CD14-positive monocyte (primary cell): ENCODE measurements around the gene HINFP. TPM values are rescaled to one million over a fixed set of nuclear protein-coding genes. Genes with fewer than 3 reads are reported as not detected.

Experiments
- DNase-seq, 3 donors: peaks; one replicate each; pipeline ENCODE4 v3.0.0-alpha.2; 2011 to 2022
- H2AFZ ChIP-seq: 2 replicates; pipeline ENCODE4 v1.6.0; 2012; ENCODE audit warnings: mild to moderate bottlenecking, low read depth, low read length, inconsistent platforms; ENCODE audit not compliant: insufficient read depth, poor library complexity, severe bottlenecking
- H3K27ac ChIP-seq, 2 donors: 1 replicate in 1 of 2; 2 replicates in 1 of 2; pipeline ENCODE4 v1.5.1; 2012 to 2013; ENCODE audit warnings: low read length in 2 of 2, control low read depth in 1 of 2, inconsistent platforms in 1 of 2, low read depth in 1 of 2, mild to moderate bottlenecking in 1 of 2
- H3K27me3 ChIP-seq, 2 donors: one replicate each; pipeline versions ENCODE4 v1.6.0 to v1.6.1; 2011 to 2013; ENCODE audit warnings: low read length in 2 of 2; ENCODE audit not compliant: control insufficient read depth in 2 of 2, insufficient read depth in 2 of 2
- H3K36me3 ChIP-seq, 2 donors: replicated peaks in 1 of 2; 1 replicate in 1 of 2; 2 replicates in 1 of 2; pipeline versions ENCODE4 v1.5.1 to v1.6.1; 2012 to 2013; ENCODE audit warnings: low read length in 2 of 2, control low read depth in 1 of 2, inconsistent platforms in 1 of 2, mild to moderate bottlenecking in 1 of 2; ENCODE audit not compliant: insufficient read depth in 2 of 2, control insufficient read depth in 1 of 2
- H3K4me1 ChIP-seq, 2 donors: 1 replicate in 1 of 2; 2 replicates in 1 of 2; pipeline versions ENCODE4 v1.5.1 to v1.6.1; 2012 to 2013; ENCODE audit warnings: low read length in 2 of 2, control low read depth in 1 of 2, inconsistent platforms in 1 of 2, mild to moderate bottlenecking in 1 of 2, moderate library complexity in 1 of 2; ENCODE audit not compliant: insufficient read depth in 2 of 2, control insufficient read depth in 1 of 2
- H3K4me2 ChIP-seq: replicated peaks from 2 replicates; pipeline ENCODE3; 2012; ENCODE audit warnings: low read length, moderate library complexity, mild to moderate bottlenecking; ENCODE audit not compliant: poor library complexity, severe bottlenecking; ENCODE audit errors: extremely low read depth
- H3K4me3 ChIP-seq, 3 experiments: fragments of 200-600 bp in 1 of 3; sonication (generic) in 1 of 3; replicated peaks in 1 of 3; 1 replicate in 2 of 3; 2 replicates in 1 of 3; pipeline ENCODE4 v1.5.1; 2011 to 2013; ENCODE audit warnings: low read length in 3 of 3, mild to moderate bottlenecking in 3 of 3, control low read depth in 2 of 3, low read depth in 2 of 3, inconsistent platforms in 1 of 3, moderate library complexity in 1 of 3
- H3K79me2 ChIP-seq: 2 replicates; pipeline ENCODE4 v1.6.0; 2012; ENCODE audit warnings: mild to moderate bottlenecking, control low read depth, inconsistent platforms, low read length, moderate library complexity; ENCODE audit not compliant: insufficient read depth
- H3K9ac ChIP-seq: 2 replicates; pipeline ENCODE4 v1.6.0; 2017; ENCODE audit warnings: low read length, mild to moderate bottlenecking; ENCODE audit not compliant: insufficient read depth, poor library complexity, severe bottlenecking
- H3K9me3 ChIP-seq, 2 donors: replicated peaks in 1 of 2; 1 replicate in 1 of 2; 2 replicates in 1 of 2; pipeline versions ENCODE4 v1.5.1 to v1.6.1; 2012 to 2013; ENCODE audit warnings: low read length in 2 of 2, control low read depth in 1 of 2; ENCODE audit not compliant: control insufficient read depth in 1 of 2, insufficient read depth in 1 of 2
- H4K20me1 ChIP-seq: 2 replicates; pipeline ENCODE4 v1.6.0; 2012; ENCODE audit warnings: mild to moderate bottlenecking, low read length, control low read depth, moderate library complexity; ENCODE audit not compliant: insufficient read depth
- H3K27ac Mint-ChIP-seq, 7 donors: one replicate each; pipeline ENCODE4 v1.8.0; 2020; ENCODE audit warnings: mild to moderate bottlenecking in 7 of 7, mixed read lengths in 7 of 7, moderate library complexity in 6 of 7, inconsistent platforms in 2 of 7
- H3K27me3 Mint-ChIP-seq, 3 donors: one replicate each; pipeline ENCODE4 v1.8.0; 2021 to 2022; ENCODE audit warnings: low read depth in 3 of 3, mild to moderate bottlenecking in 3 of 3, mixed read lengths in 3 of 3, moderate library complexity in 3 of 3, inconsistent platforms in 1 of 3
- H3K36me3 Mint-ChIP-seq, 2 donors: one replicate each; pipeline ENCODE4 v1.8.0; 2020; ENCODE audit warnings: mixed read lengths in 2 of 2, inconsistent platforms in 1 of 2, mild to moderate bottlenecking in 1 of 2
- H3K4me1 Mint-ChIP-seq: one replicate; pipeline ENCODE4 v1.8.0; 2020; ENCODE audit warnings: mild to moderate bottlenecking, mixed read lengths
- H3K4me3 Mint-ChIP-seq, 2 donors: one replicate each; pipeline ENCODE4 v1.8.0; 2020; ENCODE audit warnings: mild to moderate bottlenecking in 2 of 2, mixed read lengths in 2 of 2, moderate library complexity in 1 of 2
- H3K9me3 Mint-ChIP-seq, 7 donors: one replicate each; pipeline ENCODE4 v1.8.0; 2020 to 2022; ENCODE audit warnings: mixed read lengths in 7 of 7, mild to moderate bottlenecking in 6 of 7, moderate library complexity in 6 of 7, inconsistent platforms in 2 of 7
- WGBS: methylation state at CpG from one replicate; pipeline ENCODE4 v1.1.5; 2013; ENCODE audit warnings: missing lambda C conversion rate; ENCODE audit not compliant: insufficient coverage; 5-methylcytosine and 5-hydroxymethylcytosine counted together
- intact Hi-C, 2 donors: fragments of 100-400 bp; cut with micrococcal nuclease; formaldehyde crosslinking; loops; one replicate each; pipeline versions ENCODE4 v1.15.0 to v1.15.1; 2023
- polyA plus RNA-seq, 3 donors: library from polyadenylated mRNA; depleted of rRNA in 1 of 3; unstranded in 2 of 3; stranded (reverse) in 1 of 3; fragments of 300-500 nt in 2 of 3; fragments of >200 nt in 1 of 3; fragmentation: Illumina TruSeq in 2 of 3; gene quantifications; 1 replicate in 2 of 3; 2 replicates in 1 of 3; pipeline ENCODE4 v1.2.3, GENCODE V29; 2012 to 2021
- TF ChIP-seq, protein P1 (sequence below): fragments of 200-600 bp; IDR thresholded peaks from one replicate; pipeline ENCODE4 v1.8.0; 2022; ENCODE audit warnings: antibody characterized with exemption, mild to moderate bottlenecking

The HINFP gene
- polyA plus RNA-seq, 3 donors: 8.0 to 43.0 (median 8.6) TPM

GRCh38 chr11:119099711-119100110, 21.7 kb upstream of the HINFP start:
- no peak overlapping the region for H3K4me3 Mint-ChIP-seq
- no peaks in the 10 kb centered on the region for H3K27me3 ChIP-seq
- intact Hi-C loops: loop anchor here (2.0 to 10.0 kb wide), 4 partner anchors 15 to 95 kb away; partner anchors contain the start of genes VPS11 (in 2 of the 2), HMBS (in 1 of the 2), RPS25 (in 1 of the 2) and TRAPPC4 (in 1 of the 2)

GRCh38 chr11:119100246-119100970, 21.0 kb upstream of the HINFP start:
- Mint-ChIP-seq H3K36me3 (peaks cover 25 to 32% of the 10 kb centered on the region in 2 donors), H3K4me1 (peaks cover 47% of the 10 kb centered on the region), H3K27ac (peak overlapping the region in 5 of 7 donors; percentile 51 to 99 (median 65)), H3K27me3 (no peaks in the 10 kb centered on the region), H3K9me3 (peaks cover 0 to 2% (median 0%) of the 10 kb centered on the region in 7 donors), H3K4me3 (peak overlapping the region; percentile 90 to 98)
- Histone ChIP-seq H4K20me1 (peaks cover 15% of the 10 kb centered on the region), H3K4me3 (peak overlapping the region in 1 of 3 experiments; percentile 91), H3K27me3 (no peaks in the 10 kb centered on the region), H3K9ac (peak overlapping the region; percentile 81), H3K4me1 (peaks cover 35 to 47% of the 10 kb centered on the region in 2 donors), H3K36me3 (peaks cover 18 to 28% of the 10 kb centered on the region in 2 donors), H3K79me2 (peaks cover 45% of the 10 kb centered on the region), H3K9me3 (no peaks in the 10 kb centered on the region), H3K27ac (peak overlapping the region in 1 of 2 donors; percentile 91), H2AFZ (peak overlapping the region; percentile 94), H3K4me2 (peak overlapping the region; percentile 95)
- 61% methylated on average over 11 of the region's 11 CpGs for WGBS
- intact Hi-C loops: loop anchor here (2.0 to 5.0 kb wide), 3 partner anchors 16 to 83 kb away; partner anchors contain the start of genes VPS11 (in 2 of the 2), HMBS (in 1 of the 2), RPS25 (in 1 of the 2) and TRAPPC4 (in 1 of the 2)
- DNase-seq: no peak
- TF ChIP-seq, protein P1, sequence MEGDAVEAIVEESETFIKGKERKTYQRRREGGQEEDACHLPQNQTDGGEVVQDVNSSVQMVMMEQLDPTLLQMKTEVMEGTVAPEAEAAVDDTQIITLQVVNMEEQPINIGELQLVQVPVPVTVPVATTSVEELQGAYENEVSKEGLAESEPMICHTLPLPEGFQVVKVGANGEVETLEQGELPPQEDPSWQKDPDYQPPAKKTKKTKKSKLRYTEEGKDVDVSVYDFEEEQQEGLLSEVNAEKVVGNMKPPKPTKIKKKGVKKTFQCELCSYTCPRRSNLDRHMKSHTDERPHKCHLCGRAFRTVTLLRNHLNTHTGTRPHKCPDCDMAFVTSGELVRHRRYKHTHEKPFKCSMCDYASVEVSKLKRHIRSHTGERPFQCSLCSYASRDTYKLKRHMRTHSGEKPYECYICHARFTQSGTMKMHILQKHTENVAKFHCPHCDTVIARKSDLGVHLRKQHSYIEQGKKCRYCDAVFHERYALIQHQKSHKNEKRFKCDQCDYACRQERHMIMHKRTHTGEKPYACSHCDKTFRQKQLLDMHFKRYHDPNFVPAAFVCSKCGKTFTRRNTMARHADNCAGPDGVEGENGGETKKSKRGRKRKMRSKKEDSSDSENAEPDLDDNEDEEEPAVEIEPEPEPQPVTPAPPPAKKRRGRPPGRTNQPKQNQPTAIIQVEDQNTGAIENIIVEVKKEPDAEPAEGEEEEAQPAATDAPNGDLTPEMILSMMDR: peak; percentile 27

More at GRCh38 chr11:119099711-119100110, 21.7 kb upstream of the HINFP start:
- Mint-ChIP-seq H3K27me3 (no peaks in the 10 kb centered on the region), H3K4me1 (peaks cover 43% of the 10 kb centered on the region), H3K27ac (peak overlapping the region in 1 of 7 donors; percentile 56), H3K36me3 (peaks cover 25 to 32% of the 10 kb centered on the region in 2 donors), H3K9me3 (peaks cover 0 to 2% (median 0%) of the 10 kb centered on the region in 7 donors)
- peaks cover 34 to 40% of the 10 kb centered on the region in 2 donors for H3K4me1 ChIP-seq
- H3K27ac ChIP-seq: no peak overlapping the region
- H3K4me3 ChIP-seq: no peak overlapping the region
- H3K9ac ChIP-seq: no peak overlapping the region
- no peak for DNase-seq
- H3K79me2 ChIP-seq: peaks cover 48% of the 10 kb centered on the region
- WGBS: 45% methylated on average over 5 of the region's 6 CpGs
- H2AFZ ChIP-seq: no peak overlapping the region
- peaks cover 15% of the 10 kb centered on the region for H4K20me1 ChIP-seq
- no peak overlapping the region for H3K4me2 ChIP-seq
- TF ChIP-seq, protein P1: no peak
- peaks cover 18 to 28% of the 10 kb centered on the region in 2 donors for H3K36me3 ChIP-seq
- H3K9me3 ChIP-seq: no peaks in the 10 kb centered on the region
